Panc1 (cell line): ENCODE results near the gene PROZ. TPM values are rescaled to one million over a fixed set of nuclear protein-coding genes. Genes with fewer than 3 reads are reported as not detected.
"Not testable (repeated sequence)": the region's sequence is repeated elsewhere in the genome, so short reads cannot be mapped to it uniquely, and the experiment has no call there.

Experiments used
- ATAC-seq: fragments of 200-7000 bp; cut with Tn5 transposase; 2 replicates; pipeline ENCODE4 v1.9.1; 2020; ENCODE audit warnings: mild to moderate bottlenecking, moderate library complexity
- BruUV-seq: library from RNA; stranded (reverse); fragments of 400-500 nt; replicated peaks from 2 replicates; lab custom pipeline; 2021; lab: Mats Ljungman, UMichigan
- CTCF ChIA-PET: fragments of 300-600 bp; sonication (Branson Sonifier 250); formaldehyde crosslinking; loops from one replicate; lab custom pipeline; 2022; ENCODE audit warnings: antibody characterized with exemption; lab: Charles Lee
- POLR2A ChIA-PET: fragments of 300-600 bp; sonication (Branson Sonifier 250); formaldehyde crosslinking; loops from one replicate; lab custom pipeline; 2022; ENCODE audit warnings: antibody characterized with exemption; lab: Charles Lee
- DNase-seq: peaks from one replicate; pipeline ENCODE4 v3.0.0-alpha.2; 2010; ENCODE audit warnings: low read depth, low spot score
- H3K27ac ChIP-seq: 2 replicates; pipeline ENCODE4 v1.5.1; 2011; ENCODE audit warnings: mild to moderate bottlenecking, low read length, inconsistent platforms
- H3K27me3 ChIP-seq: fragments of 200-500 bp; sonication (Bioruptor generic); 2 replicates; pipeline ENCODE4 v1.6.0; 2014; ENCODE audit warnings: low read length, inconsistent platforms; ENCODE audit not compliant: control insufficient read depth, insufficient read depth
- H3K36me3 ChIP-seq: fragments of 200-500 bp; sonication (Bioruptor generic); 2 replicates; pipeline ENCODE4 v1.5.1; 2014; ENCODE audit warnings: inconsistent platforms, mild to moderate bottlenecking, low read length, moderate library complexity; ENCODE audit not compliant: control insufficient read depth, insufficient read depth
- H3K4me1 ChIP-seq: 2 replicates; pipeline ENCODE4 v1.5.1; 2011; ENCODE audit warnings: inconsistent platforms, mild to moderate bottlenecking, low read length, moderate library complexity; ENCODE audit not compliant: control insufficient read depth, insufficient read depth
- H3K4me3 ChIP-seq, 2 experiments: 2 replicates each; pipeline ENCODE4 v1.5.1; 2011 to 2012; ENCODE audit warnings: low read depth in 2 of 2, low read length in 2 of 2, mild to moderate bottlenecking in 2 of 2, inconsistent platforms in 1 of 2, moderate library complexity in 1 of 2
- H3K9me3 ChIP-seq: fragments of 200-500 bp; sonication (Bioruptor generic); 2 replicates; pipeline ENCODE4 v1.5.1; 2014; ENCODE audit warnings: low read depth, mild to moderate bottlenecking, inconsistent platforms, low read length, moderate library complexity; ENCODE audit not compliant: control insufficient read depth, insufficient read depth
- CTCF ChIP-seq: fragments of 450-650 bp; IDR thresholded peaks from 2 replicates; pipeline ENCODE4 v1.5.1; 2017; ENCODE audit warnings: mild to moderate bottlenecking
- POLR2AphosphoS5 ChIP-seq: IDR thresholded peaks from 2 replicates; pipeline ENCODE4 v1.6.1; 2012; ENCODE audit warnings: mild to moderate bottlenecking, low read depth, low read length, moderate library complexity
- REST ChIP-seq, 2 experiments: IDR thresholded peaks; 2 replicates each; pipeline ENCODE4 v1.6.1; 2011 to 2012; ENCODE audit warnings: low read depth in 2 of 2, control low read depth in 1 of 2, low read length in 1 of 2, mild to moderate bottlenecking in 1 of 2, moderate library complexity in 1 of 2; ENCODE audit not compliant: insufficient read depth in 1 of 2
- SIN3A ChIP-seq: IDR thresholded peaks from 2 replicates; pipeline ENCODE4 v1.6.1; 2012; ENCODE audit warnings: low read depth, mild to moderate bottlenecking, low read length, moderate library complexity, borderline replicate concordance; ENCODE audit not compliant: insufficient read depth
- TCF7L2 ChIP-seq: IDR thresholded peaks from 2 replicates; pipeline ENCODE4 v1.6.1; 2011; ENCODE audit warnings: mild to moderate bottlenecking, low read depth, low read length, inconsistent platforms
- in situ Hi-C: cut with HindIII; loops from 2 replicates; pipeline ENCODE4 v1.10.0; 2016; ENCODE audit warnings: low sequenced_read_pairs, low pct_unique_long_range_greater_than_20kb
- intact Hi-C: fragments of 100-400 bp; cut with micrococcal nuclease; formaldehyde crosslinking; loops from one replicate; pipeline ENCODE4 v1.10.0; 2022; ENCODE audit not compliant: unreplicated experiment
- total RNA-seq: library from RNA; stranded (reverse); gene quantifications from one replicate; pipeline ENCODE4 v1.2.1, GENCODE V29; 2021; ENCODE audit not compliant: unreplicated experiment

Gene PROZ
- total RNA-seq, 1 experiment from 2014 or later = not detected

GRCh38 chr13:113112475-113112874 is 46.0 kb upstream of the PROZ start:
- CTCF ChIA-PET, H3K4me3 ChIP-seq, H3K27me3 ChIP-seq, intact Hi-C loops, POLR2A ChIA-PET, ATAC-seq, BruUV-seq, H3K27ac ChIP-seq, H3K4me1 ChIP-seq, H3K9me3 ChIP-seq, H3K36me3 ChIP-seq, DNase-seq, in situ Hi-C loops: not testable (repeated sequence)

DNA sequence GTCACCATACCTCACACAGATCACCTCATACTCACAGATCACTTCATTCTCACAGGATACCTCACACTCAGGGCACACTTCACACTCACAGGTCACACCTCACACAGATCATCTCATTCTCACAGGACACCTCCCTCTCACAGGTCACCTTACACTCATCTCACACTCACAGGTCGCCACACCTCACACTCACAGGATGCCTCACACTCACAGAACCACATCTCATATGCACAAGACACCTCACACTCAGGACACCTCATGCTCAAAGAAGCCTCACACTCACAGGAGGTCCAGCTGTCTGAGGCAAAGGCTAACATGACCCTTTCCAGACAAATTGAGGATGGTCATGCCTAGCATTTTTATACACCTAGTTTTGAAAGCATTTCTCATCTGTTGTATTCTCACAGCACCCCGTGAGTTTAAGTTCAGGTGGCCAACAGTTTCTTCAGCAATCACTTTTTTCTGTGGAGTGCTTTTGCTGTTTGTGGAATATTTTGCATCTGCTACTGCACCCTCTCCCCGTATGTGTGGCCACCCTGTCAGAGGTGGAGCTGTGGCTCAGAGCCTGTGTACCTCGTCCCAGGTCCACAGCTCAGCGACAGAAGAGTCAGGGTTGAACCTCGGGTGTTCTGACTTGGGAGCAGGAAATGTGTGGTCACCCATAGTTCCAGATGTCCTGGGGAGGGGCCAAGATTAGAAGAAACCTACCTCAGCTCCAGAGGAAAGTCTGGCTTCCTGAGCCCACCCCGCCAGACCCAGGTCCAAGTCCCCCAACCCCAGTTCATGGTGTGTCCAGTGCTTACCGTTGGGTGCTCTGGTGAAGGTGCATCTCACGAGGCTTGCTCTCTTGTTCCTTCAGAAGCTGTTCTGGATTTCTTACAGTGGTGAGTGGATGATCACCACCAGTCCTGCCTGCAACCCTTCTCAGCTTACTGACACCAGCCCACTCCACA is 45.3 kb upstream of the PROZ start:
- no peak for TF ChIP-seq REST (IDR thresholded peaks at IDR 0.05; ENCODE audit: insufficient read depth in 1 of 2, low read depth in 2 of 2, low read length in 1 of 2)
- TF ChIP-seq POLR2AphosphoS5 = no peak
- no peak for TF ChIP-seq TCF7L2
- intact Hi-C loops = no loop called here
- in situ Hi-C loops = no loop called here
- Histone ChIP-seq H3K4me3 (no peak overlapping the region), H3K4me1 (no peaks in the 10 kb centered on the region), H3K9me3 (no peaks in the 10 kb centered on the region), H3K27ac (no peak overlapping the region), H3K27me3 (no peaks in the 10 kb centered on the region), H3K36me3 (no peaks in the 10 kb centered on the region)
- POLR2A ChIA-PET = no interaction called here
- no peak for ATAC-seq
- BruUV-seq = no TSS peak
- CTCF ChIA-PET = no interaction called here
- no peak for DNase-seq

DNA sequence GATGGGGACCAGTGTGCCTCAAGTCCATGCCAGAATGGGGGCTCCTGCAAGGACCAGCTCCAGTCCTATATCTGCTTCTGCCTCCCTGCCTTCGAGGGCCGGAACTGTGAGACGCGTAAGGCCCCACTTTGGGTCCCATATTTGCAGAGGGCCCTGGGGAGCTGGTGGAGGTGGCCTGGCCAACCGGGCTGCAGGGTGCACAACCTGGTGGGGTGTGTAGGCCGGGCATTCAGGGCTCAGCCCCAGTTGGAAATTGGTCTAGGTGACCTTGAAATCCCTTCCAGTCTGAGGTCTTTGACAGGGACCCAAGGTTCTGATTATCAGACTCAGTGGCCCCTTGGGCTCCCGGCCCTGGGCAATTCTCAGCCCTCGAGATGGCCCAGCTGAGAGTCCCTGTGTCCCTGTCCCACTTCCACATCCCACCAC is 44.6 kb upstream of the PROZ start:
- H3K4me1 ChIP-seq = no peaks in the 10 kb centered on the region
- no peak overlapping the region for H3K27ac ChIP-seq
- no peak for DNase-seq
- ChIA-PET POLR2A (no interaction called here), CTCF (no interaction called here)
- no peaks in the 10 kb centered on the region for H3K27me3 ChIP-seq
- H3K9me3 ChIP-seq = no peaks in the 10 kb centered on the region
- H3K36me3 ChIP-seq = no peaks in the 10 kb centered on the region
- no peak for TF ChIP-seq REST (IDR thresholded peaks at IDR 0.05; ENCODE audit: insufficient read depth in 1 of 2, low read depth in 2 of 2, low read length in 1 of 2)
- no peak for TF ChIP-seq SIN3A
- no peak for TF ChIP-seq POLR2AphosphoS5
- TF ChIP-seq CTCF = no peak
- no peak for TF ChIP-seq TCF7L2
- intact Hi-C loops (no loop called here), in situ Hi-C loops (no loop called here)
- ATAC-seq = no peak
- H3K4me3 ChIP-seq = no peak overlapping the region
- no TSS peak for BruUV-seq
